Mucosa of descending colon (tissue), 3 donors: ENCODE measurements around the gene DNM3. TPM values are rescaled to one million over a fixed set of nuclear protein-coding genes. Genes with fewer than 3 reads are reported as not detected.
A peak's percentile ranks its signal among the peaks of the same experiment; 100 is the strongest.

Experiments
- ATAC-seq: fragments of 200-7000 bp; cut with Tn5 transposase; one replicate; pipeline ENCODE4 v1.9.1; 2020; ENCODE audit warnings: mild to moderate bottlenecking, moderate library complexity
- DNase-seq, 3 donors: peaks; one replicate each; pipeline ENCODE4 v3.0.0-alpha.2; 2020
- H3K36me3 ChIP-seq: fragments of 200-600 bp; one replicate; pipeline ENCODE4 v1.8.0; 2021; ENCODE audit warnings: low read depth, mild to moderate bottlenecking
- H3K4me1 ChIP-seq: fragments of 200-600 bp; one replicate; pipeline ENCODE4 v1.8.0; 2021; ENCODE audit warnings: low read depth, mild to moderate bottlenecking
- H3K4me3 ChIP-seq: fragments of 200-600 bp; one replicate; pipeline ENCODE4 v1.8.0; 2021; ENCODE audit warnings: mild to moderate bottlenecking
- H3K9me3 ChIP-seq: fragments of 200-600 bp; one replicate; pipeline ENCODE4 v1.8.0; 2021; ENCODE audit warnings: mild to moderate bottlenecking
- intact Hi-C, 2 donors: fragments of 100-400 bp; cut with DNase I in 1 of 2; cut with micrococcal nuclease in 1 of 2; formaldehyde crosslinking; loops; one replicate each; pipeline versions ENCODE4 v1.11.0 to v1.11.1; 2022; cut with DNase I, micrococcal nuclease
- total RNA-seq, 3 donors: library from RNA; stranded (reverse); fragmentation: NEBNext Ultra II Directional in 2 of 3; extraction: Animal tissue kit (Norgen Biotek cat#: 25700) in 2 of 3; gene quantifications; one replicate each; pipeline versions ENCODE4 v1.2.1 to v1.2.4, GENCODE V29; 2021 to 2023
- TF ChIP-seq, protein P1 (sequence below): fragments of 200-600 bp; IDR thresholded peaks from one replicate; pipeline ENCODE4 v1.8.0; 2022; ENCODE audit warnings: antibody characterized with exemption, mild to moderate bottlenecking
- donor health status: DM: no; HTN: no; CAD: no; lungs with moderate emphysema.
- donor health status: DM: no; HTN: no; CAD: no.
- donor health status: DM: no; HTN: yes; CAD: no.

DNM3 gene
- total RNA-seq, 3 donors from 2014 or later: 1.4 to 6.4 (median 2.1) TPM

DNA sequence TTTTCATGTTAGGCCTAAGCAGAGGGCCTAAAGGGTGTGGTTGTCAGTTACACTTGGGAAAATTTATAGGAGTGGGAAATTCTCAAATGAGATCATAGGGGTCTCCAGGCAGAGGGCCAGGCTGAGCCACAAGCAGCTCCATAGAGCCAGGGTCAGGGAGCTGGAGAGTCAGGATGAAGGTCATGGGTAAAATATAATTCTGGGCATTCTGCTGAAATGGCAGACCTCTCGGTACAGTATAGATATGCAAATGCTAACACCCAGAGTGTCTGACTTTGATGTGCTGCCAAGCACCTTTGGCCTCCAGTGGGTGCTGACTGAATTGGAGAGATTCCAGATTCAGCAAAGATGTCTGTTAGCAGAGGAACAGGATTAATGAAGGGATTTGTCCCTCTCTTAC is 40.1 kb downstream of the DNM3 start:
- no peaks in the 10 kb centered on the region for H3K36me3 ChIP-seq
- DNase-seq (peak in 1 of 3 donors; percentile 55), ATAC-seq (peak; percentile 61)
- no peaks in the 10 kb centered on the region for H3K9me3 ChIP-seq
- intact Hi-C loops: no loop called here
- peaks cover 9% of the 10 kb centered on the region for H3K4me1 ChIP-seq
- TF ChIP-seq, protein P1, sequence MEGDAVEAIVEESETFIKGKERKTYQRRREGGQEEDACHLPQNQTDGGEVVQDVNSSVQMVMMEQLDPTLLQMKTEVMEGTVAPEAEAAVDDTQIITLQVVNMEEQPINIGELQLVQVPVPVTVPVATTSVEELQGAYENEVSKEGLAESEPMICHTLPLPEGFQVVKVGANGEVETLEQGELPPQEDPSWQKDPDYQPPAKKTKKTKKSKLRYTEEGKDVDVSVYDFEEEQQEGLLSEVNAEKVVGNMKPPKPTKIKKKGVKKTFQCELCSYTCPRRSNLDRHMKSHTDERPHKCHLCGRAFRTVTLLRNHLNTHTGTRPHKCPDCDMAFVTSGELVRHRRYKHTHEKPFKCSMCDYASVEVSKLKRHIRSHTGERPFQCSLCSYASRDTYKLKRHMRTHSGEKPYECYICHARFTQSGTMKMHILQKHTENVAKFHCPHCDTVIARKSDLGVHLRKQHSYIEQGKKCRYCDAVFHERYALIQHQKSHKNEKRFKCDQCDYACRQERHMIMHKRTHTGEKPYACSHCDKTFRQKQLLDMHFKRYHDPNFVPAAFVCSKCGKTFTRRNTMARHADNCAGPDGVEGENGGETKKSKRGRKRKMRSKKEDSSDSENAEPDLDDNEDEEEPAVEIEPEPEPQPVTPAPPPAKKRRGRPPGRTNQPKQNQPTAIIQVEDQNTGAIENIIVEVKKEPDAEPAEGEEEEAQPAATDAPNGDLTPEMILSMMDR: no peak
- H3K4me3 ChIP-seq: no peak overlapping the region

DNA sequence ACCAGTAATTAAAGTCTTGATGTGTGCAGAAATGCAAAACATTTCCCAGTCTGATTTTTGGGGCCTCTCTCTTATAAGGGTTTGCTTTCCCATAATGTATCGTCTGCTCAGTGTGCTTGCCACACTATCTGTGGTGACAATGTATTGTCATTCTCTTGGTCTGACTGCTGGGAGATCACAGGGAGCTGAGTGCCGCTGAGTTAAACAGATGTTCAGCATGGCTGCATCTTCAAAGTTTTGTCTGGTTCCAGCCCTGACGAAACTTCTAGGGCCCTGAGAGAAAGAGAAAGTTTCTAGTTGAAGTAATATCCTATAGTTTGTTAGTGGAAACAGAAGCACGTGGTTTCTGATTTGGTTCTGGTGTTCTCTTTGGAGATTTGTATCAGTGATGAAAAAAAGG is 42.6 kb downstream of the DNM3 start:
- Histone ChIP-seq H3K9me3 (no peaks in the 10 kb centered on the region), H3K4me3 (no peak overlapping the region), H3K36me3 (no peaks in the 10 kb centered on the region), H3K4me1 (peaks cover 9% of the 10 kb centered on the region)
- TF ChIP-seq, protein P1: no peak
- no peak for ATAC-seq
- intact Hi-C loops: no loop called here
- no peak for DNase-seq

DNA sequence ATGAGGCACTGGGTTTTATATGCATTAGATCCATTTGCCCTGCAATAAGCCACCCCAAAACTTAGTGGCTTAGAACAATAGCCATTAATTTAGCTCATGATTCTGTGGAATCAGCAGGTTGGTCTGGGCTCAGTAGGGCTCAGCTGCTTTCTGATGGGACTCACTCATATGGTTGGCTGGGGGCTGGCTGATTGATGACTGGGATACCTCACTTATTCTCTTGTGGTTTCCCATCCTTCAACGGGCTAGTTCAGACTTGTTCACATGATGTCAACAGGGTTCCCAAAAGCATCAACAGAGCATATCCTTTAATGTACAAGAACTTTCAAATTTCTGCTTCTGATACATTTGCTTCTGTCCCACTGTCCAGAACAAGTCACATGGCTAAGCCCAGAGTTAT is 43.2 kb downstream of the DNM3 start:
- TF ChIP-seq, protein P1: no peak
- Histone ChIP-seq H3K4me1 (peaks cover 9% of the 10 kb centered on the region), H3K9me3 (no peaks in the 10 kb centered on the region), H3K36me3 (no peaks in the 10 kb centered on the region), H3K4me3 (no peak overlapping the region)
- ATAC-seq: no peak
- intact Hi-C loops: no loop called here
- DNase-seq: no peak

DNA sequence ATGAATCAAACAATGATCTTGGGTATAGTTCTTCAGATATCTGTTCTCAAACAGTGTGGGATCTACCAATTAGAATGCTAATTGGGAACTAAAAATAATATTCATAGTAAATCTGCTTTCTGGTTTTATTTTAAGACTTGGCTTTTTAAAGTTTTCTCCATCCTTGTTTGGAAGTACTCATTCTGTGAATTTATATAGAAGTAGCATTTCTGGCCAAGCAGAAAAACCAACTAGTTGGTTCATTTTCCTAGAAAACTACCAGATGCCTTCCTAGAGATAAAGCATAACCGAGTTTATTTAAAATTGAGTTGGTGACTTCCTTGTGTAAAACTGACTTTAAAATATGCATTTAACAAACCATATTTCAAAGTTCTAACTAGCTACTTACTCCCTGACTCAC is 48.8 kb downstream of the DNM3 start:
- no peaks in the 10 kb centered on the region for H3K4me1 ChIP-seq
- no peak for DNase-seq
- TF ChIP-seq, protein P1: no peak
- H3K9me3 ChIP-seq: no peaks in the 10 kb centered on the region
- ATAC-seq: no peak
- H3K4me3 ChIP-seq: no peak overlapping the region
- intact Hi-C loops: no loop called here
- no peaks in the 10 kb centered on the region for H3K36me3 ChIP-seq

DNA sequence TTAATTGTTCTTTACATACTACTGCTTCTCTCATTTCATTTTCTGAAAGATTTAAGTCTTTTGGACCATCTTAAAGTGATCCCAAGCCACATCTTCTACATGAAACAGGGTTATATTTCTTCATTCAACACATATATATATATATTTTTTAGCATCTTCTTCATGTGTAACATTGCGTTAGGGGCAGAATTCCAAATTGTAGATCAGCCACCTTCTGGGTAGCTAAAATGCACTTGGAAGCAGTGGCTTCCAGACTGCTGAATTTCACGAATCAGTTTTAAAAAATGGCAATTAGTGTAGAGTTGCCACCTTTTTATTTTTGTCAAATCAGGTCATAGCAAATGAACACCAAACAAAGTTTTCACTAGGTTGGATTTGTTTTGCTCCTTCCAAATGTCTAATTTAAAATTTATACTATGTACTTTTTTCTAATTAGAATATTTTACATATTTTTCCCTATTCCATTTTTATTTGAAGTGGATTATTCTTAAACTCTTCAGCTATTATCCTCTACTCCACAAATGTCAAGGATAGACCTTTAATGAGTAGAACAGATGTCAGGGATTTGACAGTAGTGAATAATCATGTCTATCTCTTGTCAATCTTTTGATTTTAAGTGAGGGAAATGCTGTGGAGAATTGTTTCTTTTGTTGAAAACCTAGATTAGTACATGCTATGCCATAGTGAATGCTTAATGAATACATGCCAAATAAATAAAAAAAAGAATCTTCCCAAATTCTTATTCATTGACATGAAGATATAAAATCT is 55.8 kb downstream of the DNM3 start:
- ATAC-seq (no peak), DNase-seq (no peak)
- no peak overlapping the region for H3K4me3 ChIP-seq
- intact Hi-C loops: no loop called here
- H3K36me3 ChIP-seq: no peaks in the 10 kb centered on the region
- TF ChIP-seq, protein P1: no peak
- H3K4me1 ChIP-seq: no peaks in the 10 kb centered on the region
- no peaks in the 10 kb centered on the region for H3K9me3 ChIP-seq
